GM19193 (cell line): Measurements from ENCODE around the gene MYH10.

Experiments
- POLR2A ChIP-seq: IDR thresholded peaks from 4 replicates; pipeline ENCODE4 v1.6.1; 2011; ENCODE audit not compliant: insufficient read depth, insufficient read length; ENCODE audit errors: extremely low read depth

Gene MYH10

DNA sequence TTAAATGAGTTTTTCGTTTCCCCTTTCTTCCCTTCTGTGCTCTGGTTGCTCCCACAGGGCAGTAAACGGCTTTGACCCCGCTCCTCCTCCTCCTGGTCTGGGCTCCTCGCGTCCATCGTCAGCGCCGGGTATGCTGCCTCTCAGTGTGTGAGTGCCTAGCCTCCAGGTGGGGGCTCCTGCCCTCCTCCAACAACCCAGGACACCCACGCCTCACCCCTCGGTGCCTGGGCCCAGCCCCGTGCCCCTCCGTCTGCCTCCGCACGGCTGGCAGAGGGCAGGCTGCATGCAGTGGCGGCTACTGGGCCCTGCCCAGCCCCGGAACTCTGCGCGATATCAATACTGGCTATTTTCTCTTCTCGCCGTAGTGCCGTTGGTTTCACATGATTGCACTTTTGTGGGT, 163.7 kb downstream of the MYH10 start:
- no peak for TF ChIP-seq POLR2A

DNA sequence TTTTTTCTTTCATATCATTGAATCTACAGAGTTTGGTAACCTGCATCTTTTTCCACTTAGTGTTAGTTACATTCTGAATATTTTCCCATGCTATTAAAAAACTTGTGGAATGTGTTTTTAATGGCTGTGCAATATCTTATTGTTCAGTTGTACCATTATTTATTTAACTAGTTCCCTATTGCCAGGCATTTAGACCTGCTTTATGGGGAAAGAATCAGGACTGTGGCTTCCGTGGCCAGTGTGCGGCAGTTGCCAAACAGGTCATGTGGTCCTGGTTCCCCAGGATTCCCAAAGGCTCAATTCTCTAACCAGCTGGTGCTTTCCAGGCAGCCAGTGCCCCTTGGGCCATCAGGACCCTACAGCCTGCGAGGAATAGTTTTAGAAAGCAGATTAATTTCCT, 164.1 kb downstream of the MYH10 start:
- no peak for TF ChIP-seq POLR2A

GRCh38 chr17:8465759-8466158, 164.8 kb downstream of the MYH10 start:
- TF ChIP-seq POLR2A: no peak

- no peak for TF ChIP-seq POLR2A
Measured at GRCh38 chr17:8465356-8465755, 165.2 kb downstream of the MYH10 start.

GRCh38 chr17:8464941-8465340, 165.6 kb downstream of the MYH10 start:
- TF ChIP-seq POLR2A: no peak

DNA sequence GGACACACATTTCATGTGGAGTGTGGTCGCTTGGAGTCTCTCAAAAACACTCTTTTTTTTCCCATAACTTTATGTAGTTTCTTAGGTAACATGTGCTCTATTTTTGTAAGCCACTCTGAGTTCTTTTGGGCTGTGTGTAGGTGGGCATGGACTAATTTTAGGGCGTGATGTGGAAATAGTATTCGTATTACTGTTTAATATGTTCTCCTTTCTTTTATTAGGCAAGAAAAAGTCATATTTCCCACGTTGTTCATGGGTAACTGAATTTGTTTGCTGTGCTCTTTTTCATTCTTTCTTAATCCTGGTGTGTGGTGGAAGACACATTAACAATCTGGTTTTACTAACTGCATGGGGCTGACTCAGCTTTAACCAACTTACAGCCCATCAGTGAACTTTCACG, 167.4 kb downstream of the MYH10 start:
- TF ChIP-seq POLR2A: no peak

DNA sequence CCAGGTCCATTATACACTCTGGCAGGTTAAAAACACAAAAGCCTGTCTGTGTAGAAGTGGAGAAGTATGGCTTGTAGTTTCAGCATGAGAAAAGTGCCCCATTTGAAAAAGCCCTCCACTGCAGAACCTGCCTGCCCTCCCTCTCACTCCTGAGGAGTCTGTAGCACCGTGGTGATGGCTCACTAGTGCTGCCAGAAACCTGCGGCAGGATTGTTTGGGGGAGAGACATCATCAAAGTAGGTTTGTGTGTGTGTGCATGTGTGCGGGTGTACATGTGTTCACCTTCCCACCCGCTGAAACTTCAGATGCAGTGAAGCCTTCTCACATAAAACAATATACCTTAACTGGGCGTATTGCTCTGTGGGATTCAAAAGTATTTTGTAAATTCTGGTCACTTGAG, 168.0 kb downstream of the MYH10 start:
- TF ChIP-seq POLR2A: no peak

GRCh38 chr17:8459831-8460230, 170.7 kb downstream of the MYH10 start:
- no peak for TF ChIP-seq POLR2A

GRCh38 chr17:8459107-8459506, 171.4 kb downstream of the MYH10 start:
- no peak for TF ChIP-seq POLR2A

- TF ChIP-seq POLR2A: no peak
Measured at GRCh38 chr17:8458128-8458527, 172.4 kb downstream of the MYH10 start.

- no peak for TF ChIP-seq POLR2A
Measured at GRCh38 chr17:8455665-8456209, 174.8 kb downstream of the MYH10 start.

GRCh38 chr17:8453326-8453725, 177.2 kb downstream of the MYH10 start:
- TF ChIP-seq POLR2A: no peak

DNA sequence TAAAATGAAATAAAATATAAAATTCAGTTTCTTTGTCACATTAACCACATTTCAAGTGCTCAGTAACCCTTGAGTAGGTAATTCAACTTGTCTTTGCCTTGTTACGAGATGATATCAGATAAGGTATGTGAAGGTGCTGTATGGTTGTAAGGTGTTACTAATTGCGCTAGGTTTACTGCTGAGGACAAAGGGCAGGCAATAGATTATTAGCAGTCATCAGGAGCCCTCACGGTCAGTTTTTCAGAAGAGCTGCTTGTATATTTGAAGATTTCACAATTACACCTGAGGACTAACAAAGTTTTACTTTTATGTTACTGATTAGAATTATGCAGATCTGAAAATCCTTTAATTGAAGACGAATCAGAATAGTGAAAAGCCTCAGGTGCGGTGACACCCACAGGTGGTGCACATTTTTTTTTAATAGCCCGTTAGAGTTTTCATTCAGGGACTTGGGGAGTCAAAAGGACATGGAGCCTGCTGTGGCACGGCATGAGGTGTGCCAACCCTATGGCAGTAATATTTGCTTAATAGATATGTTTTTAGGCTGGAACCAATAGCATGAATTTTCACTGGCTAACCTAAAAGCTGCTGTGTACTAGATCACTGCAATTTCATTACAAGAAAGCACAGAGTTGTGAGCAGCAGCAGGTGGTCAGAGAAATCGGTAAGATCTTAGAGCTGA, 178.5 kb downstream of the MYH10 start:
- no peak for TF ChIP-seq POLR2A

GRCh38 chr17:8448310-8448709, 182.2 kb downstream of the MYH10 start:
- TF ChIP-seq POLR2A: no peak

GRCh38 chr17:8447799-8448198, 182.7 kb downstream of the MYH10 start:
- no peak for TF ChIP-seq POLR2A

- TF ChIP-seq POLR2A: no peak
Measured at GRCh38 chr17:8445536-8445935, 185.0 kb downstream of the MYH10 start.

GRCh38 chr17:8444494-8444893, 186.0 kb downstream of the MYH10 start:
- TF ChIP-seq POLR2A: no peak
